Stimulated activated CD4-positive, alpha-beta T cell treated with anti-CD3 and anti-CD28 coated beads, Interleukin-12 subunit alpha, Interleukin-12 subunit beta, amount 100 ng/mL, for 48 hours (primary cell): ENCODE measurements around the gene MYO6.
A peak's percentile ranks its signal among the peaks of the same experiment; 100 is the strongest.
"Not testable (repeated sequence)": the region's sequence is repeated elsewhere in the genome, so short reads cannot be mapped to it uniquely, and the experiment has no call there.

Experiments used
- DNase-seq, 3 donors: peaks; one replicate each; pipeline ENCODE4 v3.0.0-alpha.2; 2020; ENCODE audit warnings: low read depth in 2 of 3, low spot score in 1 of 3

The MYO6 gene

DNA sequence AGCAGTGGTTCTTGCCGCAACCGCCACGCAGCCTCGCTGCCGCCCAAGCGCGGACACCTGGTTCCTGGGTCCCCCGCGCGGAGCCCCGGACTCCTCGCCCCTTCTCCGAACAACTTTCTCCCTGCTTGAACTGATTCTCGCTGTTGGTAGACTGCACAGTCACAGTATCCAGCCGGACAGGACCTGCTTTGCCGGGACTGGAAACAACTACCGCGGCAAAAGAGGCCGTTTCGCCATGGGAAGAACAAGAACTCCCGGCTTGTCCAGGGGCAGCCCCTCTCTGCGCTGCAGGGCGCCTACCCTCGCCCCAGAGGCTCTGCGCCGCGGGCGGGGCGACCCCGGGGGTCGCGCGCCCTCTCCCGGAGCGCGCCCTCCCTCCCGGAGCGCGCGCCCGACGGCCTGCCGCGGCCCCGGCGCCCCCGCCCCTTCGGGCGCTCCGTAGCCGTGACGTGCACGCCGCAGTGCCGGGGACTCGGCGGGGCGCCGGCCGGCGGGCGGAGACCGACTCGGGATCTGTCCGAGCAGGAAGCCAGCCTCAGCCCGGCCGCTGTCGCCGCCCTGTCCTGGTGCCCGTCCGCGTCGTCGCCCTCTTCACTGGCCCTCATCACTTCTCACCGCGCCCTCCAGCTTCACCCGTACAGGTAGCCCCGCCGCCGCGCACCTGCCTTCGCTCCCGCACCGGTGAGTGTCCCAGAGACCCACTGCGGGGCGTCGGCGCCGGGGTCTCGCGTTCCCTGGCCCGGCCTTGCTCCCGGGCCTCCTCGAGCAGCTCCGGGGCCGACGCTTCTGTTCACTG is at the start of gene MYO6:
Gene MYO6, plus strand, starts transcription at position 497 of the 796 bp plus-strand sequence. CDS start 68,309 bp downstream, outside the sequence.
- peak in 2 of 3 donors; percentile 7 to 18 for DNase-seq

DNA sequence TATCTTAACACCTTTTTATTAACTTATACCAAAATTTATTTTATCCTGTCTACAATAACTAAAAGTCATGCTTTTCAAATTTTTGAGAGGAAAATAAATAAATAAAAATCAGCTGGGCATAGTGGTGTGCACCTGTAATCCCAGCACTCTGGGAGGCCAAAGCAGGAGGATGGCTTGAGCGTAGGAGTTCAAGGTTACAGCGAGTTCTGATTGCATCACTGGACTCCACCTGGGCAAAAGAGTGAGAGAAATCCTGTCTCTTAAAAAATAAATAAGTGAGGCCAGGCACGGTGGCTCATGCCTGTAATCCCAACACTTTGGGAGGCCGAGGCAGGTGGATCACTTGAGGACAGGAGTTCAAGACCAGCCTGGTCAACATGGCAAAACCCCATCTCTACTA is 40.7 kb upstream of the MYO6 start:
- not testable (repeated sequence) for DNase-seq

DNA sequence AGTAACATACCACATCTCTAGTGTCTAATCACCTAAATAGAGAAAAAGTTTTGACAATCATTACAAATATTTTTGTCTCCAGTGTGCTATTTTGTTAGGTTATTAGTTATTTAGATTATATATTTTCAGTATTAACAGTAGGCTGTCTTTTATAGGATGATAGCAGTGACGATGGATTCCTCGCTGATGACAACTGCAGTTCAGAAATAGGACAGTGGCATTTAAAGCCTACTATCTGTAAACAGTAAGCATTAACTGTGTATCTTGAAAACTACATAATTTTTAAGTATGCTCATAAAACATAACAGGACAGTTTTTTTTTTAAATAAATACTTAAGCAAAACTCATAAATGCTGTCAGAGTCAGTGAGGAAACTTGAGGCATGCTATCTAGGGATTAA is 37.9 kb upstream of the MYO6 start:
- DNase-seq = no peak

DNA sequence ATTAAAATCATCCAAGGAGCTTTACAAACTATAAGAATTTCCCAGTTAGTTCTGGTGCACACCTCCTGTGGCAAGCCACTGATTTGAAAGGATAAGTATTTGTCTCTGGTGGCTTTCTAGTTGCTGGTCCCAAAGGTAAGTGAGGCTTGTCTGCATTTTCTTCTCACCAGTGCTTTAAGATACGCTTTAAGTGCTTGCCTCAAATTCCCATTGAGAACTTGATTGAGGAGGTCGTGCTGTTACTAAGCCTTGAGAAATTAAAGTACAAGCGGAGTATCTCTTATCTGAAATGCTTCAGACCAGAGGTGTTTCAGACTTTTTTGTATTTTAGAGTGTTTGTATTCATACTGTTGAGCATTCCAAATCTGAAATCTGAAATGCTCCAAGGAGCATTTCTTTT is 29.9 kb upstream of the MYO6 start:
- no peak for DNase-seq

DNA sequence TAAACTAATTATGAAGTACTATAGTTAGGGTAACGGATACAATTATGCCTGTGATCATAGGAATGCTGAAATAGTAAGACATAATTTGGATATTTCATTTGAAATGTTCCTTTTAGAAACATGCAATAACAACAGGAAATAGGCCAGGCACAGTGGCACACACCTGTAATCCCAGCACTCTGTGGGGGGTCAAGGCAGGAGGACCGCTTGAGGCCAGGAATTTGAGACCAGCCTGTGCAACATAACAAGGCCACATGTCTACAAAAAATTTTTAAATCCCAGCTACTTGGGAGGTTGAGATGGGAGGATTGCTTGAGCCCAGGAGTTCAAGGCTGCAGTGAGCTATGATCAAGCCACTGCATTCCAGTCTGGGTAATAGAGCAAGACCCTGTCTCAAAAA is 25.7 kb upstream of the MYO6 start:
- DNase-seq = no peak

DNA sequence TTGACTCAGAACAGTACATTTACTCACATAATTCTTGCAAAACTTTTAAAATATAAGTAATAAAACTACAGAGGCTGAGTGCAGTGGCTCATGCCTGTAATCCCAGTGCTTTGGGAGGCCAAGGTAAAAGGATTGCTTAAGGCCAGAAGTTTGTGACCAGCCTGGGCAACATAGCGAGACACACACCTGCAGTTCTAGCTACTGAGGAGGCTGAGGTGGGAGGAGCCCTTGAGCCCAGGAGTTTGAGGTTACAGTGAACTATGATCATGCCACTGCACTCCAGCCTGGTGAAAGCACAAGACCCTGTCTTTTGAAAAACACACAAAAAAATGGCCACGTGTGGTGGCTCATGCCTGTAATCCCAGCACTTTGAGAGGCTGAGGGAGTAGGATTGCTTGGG is 21.8 kb upstream of the MYO6 start:
- DNase-seq = no peak

DNA sequence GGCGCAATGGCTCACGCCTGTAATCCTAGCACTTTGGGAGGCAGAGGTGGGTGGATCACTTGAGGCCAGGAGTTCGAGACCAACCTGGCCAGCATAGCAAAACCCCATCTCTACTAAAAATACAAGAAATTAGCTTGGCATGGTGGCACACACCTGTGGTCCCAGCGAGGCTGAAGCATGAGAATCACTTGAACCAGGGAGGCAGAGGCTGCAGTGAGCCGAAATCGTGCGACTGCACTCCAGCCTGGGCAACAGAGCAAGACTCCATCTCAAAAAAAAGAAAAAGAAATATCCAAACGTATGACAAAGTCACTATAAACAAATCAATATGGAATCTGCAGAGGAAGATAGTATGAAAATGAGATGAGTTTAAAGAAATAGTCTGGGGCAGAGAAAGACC is 18.0 kb upstream of the MYO6 start:
- DNase-seq = not testable (repeated sequence)

DNA sequence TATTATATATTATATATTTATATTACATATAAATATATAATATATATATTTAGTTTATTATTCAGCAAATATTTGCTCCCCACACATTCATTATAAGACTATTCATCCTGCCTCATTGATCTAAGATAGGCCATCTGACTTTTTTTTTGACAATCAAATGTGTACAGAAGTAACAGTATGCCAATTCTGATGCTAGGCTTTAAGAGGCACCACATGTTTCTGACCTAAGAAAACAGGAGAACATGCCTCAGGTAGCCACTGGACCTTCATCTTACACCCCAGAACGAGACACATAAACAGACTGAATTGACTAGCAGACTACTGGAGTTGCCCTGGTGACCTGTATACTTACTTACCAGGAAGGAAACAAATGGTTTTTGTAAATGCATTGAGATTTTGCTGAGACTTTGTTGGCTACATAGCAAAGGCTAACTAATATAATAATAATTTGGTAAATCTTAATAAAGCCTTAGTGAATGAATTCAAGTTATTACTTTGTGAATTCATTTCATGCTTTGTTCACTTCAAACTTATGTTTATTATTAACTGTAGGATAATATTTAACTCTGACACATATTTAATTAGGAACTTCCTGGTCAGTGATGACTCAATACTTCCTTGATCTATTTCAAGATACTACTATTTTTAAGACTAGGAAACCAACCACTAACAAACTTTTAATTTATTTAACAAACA is 13.4 kb upstream of the MYO6 start:
- no peak for DNase-seq

DNA sequence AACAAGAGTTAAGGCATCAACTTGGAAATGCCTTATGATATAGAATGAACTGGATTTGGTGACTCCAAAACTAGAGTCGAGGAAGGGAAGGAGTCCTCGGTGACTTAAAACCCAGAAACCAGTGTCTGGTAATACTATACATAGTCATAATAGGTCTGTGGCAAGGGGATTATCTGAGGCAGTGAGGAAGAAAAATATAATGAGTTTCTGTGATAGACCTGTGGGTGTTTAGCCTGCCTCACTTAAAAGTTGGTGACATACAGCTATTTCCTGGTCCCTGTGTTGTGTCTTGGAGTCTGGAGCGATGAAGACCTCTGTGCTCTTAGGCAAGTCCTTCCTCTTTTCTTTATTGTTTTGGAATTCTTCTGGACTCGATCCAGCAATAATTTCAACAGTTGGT is 5.1 kb upstream of the MYO6 start:
- no peak for DNase-seq

DNA sequence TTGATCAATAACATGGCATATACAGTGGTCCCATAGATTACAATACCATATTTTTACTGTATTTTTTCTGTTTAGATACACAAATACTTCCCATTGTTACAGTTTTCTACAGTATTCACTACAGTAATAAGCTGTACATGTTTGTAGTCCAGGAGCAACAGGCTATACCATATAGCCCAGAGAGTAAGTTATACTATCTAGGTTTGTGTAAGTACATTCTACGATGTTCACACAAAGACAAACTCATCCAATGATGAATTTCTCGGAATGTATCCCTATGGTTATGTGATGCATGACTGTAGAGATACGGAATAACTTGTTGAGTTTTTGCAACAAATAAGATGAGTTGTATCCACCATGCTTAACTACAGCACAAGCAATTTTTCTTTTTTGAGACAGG is 3.6 kb upstream of the MYO6 start:
- no peak for DNase-seq

DNA sequence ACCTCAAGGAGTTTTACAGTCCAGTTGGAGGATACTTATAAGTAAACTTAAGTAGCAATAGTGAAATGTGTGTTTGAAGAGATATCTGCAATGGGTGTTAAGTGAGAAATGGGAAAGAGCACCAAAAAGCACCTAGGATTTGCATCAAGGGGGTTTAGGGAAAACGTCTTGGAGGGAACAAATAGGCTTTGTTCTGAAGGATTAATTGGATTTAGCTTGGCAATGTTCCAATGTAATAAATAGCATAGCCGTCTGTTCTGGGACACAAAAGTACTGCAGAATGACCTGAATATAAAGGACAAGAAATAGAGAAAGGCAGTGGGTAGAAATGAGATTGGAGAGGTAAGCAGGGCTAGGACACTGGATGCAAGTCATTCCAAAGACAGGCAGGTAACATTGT is 2.8 kb upstream of the MYO6 start:
- no peak for DNase-seq

DNA sequence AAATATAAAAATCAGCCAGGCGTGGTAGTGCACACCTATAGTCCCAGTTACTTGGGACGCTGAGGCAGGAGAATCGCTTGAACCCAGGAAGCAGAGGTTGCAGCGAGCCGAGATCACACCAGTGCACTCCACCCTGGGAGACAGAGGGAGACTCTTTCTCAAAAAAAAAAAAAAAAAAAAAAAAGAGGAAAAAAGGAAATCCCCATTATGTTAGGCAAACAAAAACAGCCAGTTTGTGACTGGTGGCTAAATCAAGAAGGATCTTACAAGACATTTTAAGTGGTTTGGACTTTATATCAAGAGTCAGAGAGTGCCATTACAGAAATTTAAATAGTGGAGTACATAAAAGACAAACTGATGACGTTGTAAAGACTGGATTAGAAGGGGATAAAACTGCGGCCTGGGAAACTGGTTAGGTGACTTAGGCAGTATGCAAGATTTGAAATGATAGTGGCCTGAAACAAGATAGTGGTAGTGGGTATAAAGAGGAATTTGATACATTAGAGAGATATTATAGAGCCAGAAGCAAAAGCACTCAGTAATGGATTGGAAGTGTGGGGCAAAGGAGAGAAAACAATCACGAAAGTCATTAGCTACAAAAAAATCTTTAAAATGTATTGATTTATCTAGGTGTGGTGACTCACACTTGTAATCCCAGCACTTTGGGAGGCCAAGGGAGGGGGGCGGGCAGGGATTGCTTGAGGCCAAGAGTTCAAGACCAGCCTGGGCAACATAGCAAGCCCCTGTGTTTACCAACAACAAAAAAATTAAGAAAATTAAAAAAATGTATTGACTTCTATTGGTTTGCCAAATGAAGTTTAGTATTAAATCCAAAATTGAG is 1.7 kb upstream of the MYO6 start:
- no peak for DNase-seq

DNA sequence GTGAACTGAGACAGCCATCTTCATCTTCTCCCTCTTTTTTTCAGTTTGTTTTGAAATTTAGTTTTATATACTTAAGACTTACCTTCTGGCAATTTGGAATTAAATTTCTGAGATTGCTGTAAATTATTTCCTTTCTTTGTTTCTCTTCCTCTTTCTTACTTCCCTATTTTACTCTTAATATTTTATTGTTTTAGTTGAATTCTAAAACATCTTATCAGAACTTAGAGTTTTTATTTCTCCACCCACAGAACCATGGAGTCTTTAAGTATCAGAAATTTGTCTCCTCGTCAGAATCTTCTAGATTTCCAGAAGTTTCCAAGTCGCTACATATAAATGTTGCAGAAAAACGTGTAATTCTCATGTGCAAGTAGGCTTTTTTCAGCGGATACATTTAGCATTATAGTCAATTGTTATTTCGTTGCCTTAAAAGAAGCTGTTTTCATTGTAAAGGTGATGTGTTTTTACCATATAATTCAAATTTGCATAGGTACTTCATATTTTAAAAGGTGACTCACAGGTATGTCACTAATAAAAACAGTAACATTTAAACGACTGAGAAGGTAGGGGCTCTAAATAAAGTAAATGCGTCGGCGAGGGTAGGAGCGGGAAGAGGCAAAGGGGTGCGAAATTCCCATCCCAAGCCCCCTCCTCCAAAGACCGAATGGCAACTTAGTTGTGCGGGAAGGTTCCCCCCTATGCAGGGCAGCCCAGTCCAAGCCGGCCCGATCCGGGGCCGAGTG is 866 bp upstream of the MYO6 start:
- DNase-seq = no peak

DNA sequence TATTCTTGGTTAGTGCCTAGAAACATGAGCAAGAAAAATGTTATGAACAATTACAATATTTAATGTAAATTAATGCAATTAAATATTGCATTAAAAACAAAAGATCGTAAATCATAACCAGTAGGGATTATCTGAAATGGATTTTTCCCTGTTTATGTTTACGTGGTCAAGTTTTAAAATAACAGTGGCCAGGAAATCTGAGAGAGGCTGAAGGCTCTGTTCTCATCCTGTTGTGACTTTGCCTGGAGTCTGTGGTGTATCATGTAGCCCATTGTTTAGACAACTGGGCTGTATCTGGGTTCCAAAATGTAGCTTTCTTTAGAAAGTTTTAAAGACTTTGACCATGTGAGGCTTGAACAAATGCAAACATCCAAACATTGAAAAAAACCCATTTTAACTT is 2.4 kb downstream of the MYO6 start:
- DNase-seq = no peak

DNA sequence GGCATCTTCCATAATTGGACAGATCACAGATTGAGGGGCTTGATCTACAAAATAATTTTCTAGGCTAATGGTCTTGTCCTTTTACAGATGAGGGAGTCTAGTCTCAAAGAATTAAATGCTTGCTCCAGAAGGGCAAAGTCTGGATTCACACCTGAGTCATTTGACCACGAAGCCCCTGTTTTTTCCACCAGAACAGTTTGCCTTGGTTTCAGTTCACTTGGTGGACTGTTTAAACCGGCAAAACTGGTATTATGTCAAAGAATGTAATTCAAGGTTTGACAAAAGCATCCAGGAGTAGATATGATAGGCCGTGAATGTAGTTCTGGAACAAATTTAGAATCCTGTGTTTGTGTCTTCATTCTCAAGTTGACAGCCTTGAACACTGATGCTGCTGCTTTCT is 3.3 kb downstream of the MYO6 start:
- no peak for DNase-seq

DNA sequence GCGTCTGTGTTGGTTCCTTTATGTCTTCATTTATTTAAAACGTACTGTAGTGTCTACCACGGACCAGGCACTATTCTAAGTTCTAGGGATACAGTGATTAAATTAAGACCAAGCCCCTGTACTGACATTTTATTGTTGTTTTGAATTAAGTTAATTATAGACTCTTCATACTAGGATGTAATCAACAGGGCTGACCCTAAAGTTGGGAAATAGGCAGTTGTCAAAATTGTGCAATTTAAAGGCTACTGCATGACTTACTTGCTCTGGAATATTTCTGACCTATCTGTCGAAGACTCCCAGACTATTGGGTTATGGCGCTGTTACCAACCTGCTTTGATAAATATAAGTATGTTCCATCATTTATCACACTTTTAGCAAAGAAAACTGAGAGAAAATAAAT is 6.7 kb downstream of the MYO6 start:
- no peak for DNase-seq

DNA sequence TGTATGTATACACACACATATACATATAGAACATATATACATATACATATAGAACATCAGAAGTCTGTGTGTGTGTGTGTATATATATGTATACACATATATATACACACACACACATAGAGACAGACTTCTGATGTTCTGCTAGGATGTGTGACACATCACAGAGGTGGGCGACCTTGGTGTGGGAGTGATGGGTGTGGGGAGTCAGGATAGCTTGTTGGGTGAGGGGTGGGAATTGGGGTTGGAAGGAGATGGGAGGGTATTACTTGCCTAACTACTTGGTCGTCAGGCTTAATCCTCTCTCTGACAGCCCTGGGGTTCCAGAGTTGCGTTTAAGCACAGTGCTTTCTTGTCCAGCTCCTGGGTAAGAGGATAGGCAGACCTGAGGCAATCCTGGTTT is 8.3 kb downstream of the MYO6 start:
- no peak for DNase-seq

DNA sequence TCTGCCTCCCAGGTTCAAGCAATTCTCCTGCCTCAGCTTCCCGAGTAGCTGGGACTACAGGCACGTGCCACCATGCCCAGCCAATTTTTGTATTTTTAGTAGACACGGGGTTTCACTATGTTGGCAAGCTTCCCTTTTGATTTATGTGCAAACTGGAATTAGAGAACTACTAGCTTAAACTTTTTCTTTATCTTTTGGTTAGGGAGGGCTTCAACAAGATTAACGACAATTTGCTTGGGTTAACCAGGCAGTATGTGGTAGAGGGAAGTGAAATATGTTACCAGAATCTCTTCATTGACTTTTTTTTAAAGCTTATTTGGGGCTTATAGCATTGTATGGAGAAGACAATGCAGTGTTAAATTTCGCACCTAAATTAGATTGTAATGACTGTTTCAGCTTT is 9.0 kb downstream of the MYO6 start:
- no peak for DNase-seq

DNA sequence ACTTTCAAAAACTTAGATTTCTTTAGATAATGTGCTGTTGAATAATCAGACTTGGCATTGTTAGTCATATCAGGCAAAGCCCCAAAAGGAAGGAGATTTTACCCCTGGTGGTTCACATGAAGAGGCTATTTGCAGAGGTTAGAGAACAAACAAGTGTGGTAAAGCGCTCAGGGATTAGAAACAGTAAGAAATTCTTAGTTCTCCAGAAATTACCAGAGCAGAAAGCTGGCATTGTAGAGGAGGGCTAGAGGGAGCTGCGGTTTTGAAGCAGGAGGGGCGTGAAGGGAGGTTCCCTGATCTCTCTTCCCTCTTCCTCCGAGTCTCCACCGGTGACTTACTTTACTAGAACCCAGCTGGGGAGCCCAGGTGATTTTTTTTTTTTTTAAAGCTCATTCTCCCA is 10.2 kb downstream of the MYO6 start:
- no peak for DNase-seq

DNA sequence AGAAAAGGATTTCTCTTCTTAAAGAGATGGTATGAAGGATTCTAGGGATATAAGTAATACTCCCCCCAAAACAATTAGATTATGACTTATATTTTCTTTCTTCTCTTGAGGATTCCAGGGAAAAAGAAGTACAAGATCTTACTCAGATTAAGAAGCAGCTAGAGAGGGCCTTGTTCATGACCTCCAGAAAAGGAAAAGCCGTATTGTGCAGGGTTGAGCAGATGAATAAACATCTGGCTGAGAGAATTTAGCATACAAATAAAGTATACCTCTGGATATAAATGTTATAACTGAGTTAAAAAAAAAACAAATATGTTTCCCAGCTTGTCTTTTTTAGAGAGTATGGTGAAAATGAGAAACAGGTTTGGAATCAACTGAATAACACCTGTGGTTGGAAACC is 11.3 kb downstream of the MYO6 start:
- DNase-seq = no peak

DNA sequence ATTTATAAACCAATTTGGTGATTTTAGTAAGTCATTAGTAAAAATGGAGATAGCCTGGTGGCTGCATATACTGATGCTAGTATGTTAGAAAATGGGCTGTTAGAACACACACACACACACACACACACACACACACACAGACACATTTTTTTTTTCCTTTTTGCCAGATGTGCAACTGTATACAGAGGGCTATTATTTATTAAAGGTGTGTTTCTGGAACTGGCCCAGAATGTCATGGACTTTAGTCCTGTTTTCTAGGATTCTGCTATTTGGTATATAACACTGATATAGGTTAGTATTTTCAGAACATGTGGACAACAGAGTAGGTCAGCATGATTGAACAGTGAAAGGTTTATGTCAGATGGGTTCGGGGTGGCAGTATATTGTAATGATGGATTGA is 12.4 kb downstream of the MYO6 start:
- no peak for DNase-seq
